Measurements from ENCODE around the gene PARD3.
A peak's percentile ranks its signal among the peaks of the same experiment; 100 is the strongest.
"Not testable (repeated sequence)": the region's sequence is repeated elsewhere in the genome, so short reads cannot be mapped to it uniquely, and the experiment has no call there.

Gene PARD3

DNA sequence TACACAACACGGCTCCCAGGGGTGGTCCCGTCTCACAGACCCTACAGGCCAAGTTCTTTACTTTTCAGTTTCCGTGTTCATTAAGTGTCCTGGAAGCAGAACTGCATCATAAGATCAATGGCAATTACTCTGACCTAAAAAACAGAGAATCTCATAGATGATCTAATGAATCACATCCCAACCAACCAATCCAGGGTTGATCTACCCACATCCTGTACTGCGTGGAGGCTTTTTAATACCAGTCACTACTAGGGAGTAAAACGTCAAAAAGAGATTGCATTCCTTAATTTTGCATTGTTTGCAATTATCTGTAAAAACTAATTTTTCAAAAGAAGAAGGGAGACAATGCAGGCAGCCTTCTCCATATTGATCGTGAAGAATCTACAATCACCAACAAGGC is 72.6 kb downstream of the PARD3 start:
- no peak for DNase-seq (ENCODE audit: low read depth, low spot score)

DNA sequence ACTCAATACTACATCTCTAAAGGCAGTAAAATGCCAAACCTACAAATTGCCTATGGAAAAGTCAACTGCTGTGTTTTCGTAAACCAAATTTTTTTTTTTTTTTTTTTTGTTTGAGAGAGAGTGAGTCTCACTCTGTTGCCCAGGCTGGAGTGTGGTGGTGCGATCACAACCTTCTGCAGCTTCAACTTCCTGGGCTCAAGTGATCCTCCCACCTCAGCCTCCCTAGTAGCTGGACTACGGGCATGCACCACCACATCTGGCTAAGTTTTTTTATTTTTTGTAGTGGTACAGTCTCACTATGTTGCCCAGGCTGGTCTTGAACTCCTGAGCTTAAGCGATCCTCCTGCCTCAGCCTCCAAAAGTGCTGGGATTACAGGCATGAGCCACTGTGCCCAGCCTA is 74.0 kb downstream of the PARD3 start:
- DNase-seq (ENCODE audit: low read depth, low spot score), result not testable (repeated sequence)

DNA sequence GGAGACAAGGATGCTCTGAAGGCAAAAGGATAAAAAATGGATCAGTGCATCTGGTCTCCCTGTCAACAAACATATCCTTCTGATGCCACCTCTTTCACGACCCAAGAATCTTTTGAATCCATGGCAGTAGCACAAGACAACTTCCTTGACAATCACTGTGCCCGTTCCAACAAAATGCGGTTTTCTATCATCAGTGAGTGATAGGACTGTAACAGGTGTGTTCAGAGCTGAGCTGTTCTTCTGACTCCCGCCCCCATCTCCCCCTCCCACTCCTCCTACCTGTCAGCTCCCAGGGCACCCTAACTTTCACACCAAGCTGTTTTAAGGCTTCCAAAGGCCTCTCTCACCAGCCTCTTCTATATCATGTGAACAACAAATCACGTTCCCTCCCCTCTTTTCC is 74.8 kb downstream of the PARD3 start:
- DNase-seq (ENCODE audit: low read depth, low spot score), result no peak

DNA sequence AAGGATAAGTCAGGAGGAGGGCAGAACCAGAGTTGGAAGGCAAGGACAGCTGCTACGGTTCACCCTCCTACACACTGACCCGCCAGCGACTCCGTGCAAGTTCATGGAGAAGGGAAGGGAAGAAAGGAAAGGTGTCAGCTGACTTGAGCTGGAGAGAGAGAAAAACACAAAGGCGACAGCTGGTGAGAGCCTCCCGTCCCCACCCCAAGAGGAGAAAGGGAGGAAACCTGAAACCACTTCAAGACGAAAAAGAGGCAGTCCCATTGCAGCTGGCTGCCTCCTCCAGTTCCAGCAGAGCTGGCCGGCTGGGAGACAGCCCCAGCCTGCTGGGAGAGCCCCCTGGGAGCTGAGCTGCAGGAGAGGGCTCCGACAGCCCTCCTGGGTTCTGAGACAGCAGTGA is 75.2 kb downstream of the PARD3 start:
- peak; percentile 68 for DNase-seq (ENCODE audit: low read depth, low spot score)

DNA sequence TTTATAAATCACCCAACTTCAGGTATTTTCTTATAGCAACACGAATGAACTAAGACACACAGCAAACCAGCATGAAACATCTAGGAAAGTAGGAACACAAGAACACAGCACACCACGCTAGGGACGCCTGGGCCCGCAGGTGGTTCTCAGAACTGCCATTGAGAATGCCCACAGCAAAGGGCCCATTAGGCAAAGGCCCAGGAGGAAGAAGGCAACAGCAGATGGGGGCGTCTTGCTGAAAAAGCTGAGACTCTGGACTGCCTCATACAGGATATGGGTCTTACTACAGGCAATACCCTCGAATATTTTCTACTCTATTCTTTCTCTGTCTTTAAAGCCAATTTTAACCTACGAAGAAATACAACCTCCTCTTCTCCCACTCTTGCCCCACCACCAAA is 77.3 kb downstream of the PARD3 start:
- DNase-seq (ENCODE audit: low read depth, low spot score), result no peak

DNA sequence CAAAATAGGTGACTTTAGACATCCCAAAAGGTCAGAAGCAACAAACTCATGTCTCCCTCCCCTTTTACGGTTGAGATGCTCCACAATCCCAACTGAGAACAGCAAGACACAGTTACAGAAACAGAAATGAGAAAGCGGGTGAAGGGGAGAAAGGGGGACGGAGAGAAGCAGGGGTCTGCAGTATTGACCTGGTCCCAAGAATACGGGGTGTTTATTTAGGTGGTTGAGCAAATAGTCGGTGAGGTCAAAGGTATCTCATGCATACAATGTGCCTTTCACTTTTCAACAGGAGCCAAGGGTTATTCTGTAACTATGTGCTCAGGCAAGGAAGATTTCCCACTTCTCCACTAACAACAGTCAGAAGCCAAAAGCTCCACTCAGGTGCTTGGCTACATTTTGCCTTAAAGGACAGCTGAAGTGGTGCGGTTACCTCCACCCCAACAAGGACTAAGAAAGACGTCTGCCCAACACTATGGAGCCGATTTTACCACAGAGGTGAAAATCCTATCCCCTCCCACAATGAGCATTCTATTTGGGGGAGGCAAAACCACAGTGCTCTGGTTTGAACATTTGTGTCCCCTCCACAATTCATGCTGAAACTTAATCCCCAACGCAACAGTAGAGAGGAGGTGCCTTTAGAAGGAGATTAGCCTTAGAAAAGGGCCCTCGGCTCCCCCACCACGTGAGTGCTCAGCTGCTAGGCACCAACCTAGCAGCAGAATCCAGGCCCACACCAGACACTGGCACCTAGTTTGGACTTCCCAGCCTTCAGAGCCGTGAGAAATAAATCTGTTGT is 77.9 kb downstream of the PARD3 start:
- no peak for DNase-seq (ENCODE audit: low read depth, low spot score)

DNA sequence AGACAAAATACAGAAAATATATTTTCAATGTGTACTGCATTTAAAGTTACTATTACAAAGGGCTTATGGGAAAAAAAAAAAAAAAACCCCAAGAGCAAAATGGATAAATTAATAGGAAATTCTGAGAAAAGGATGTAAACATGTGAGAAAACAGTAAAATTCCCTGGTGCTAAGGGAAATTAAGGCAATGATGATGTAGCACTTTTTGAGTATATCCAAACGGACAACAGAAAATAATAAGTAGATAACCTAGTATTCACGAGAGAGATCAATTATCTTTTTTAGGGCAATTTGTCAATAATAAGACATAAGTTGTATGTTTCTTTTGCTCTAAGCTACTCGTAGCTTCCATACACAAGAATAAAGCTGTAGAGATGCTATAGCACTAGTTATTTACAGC is 80.2 kb downstream of the PARD3 start:
- DNase-seq (ENCODE audit: low read depth, low spot score), result no peak

DNA sequence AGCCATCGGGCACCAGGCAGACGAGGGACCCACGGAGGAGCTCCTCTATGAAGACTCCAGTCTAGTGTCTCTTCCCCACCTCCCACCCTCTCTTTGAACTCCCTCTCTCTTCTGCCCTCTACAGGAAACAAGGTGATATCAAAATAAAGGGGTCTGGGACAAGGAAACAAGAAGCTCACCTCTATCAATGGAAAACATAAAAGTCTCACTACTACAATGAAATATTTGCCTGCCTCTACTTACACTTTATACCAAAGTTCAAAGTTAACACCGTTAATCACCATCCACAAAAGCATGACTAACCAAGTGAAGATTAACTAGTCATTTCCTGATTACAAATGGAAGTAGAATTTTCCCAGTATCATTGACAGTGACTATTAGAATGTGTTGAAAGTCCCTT is 82.2 kb downstream of the PARD3 start:
- no peak for DNase-seq (ENCODE audit: low read depth, low spot score)

DNA sequence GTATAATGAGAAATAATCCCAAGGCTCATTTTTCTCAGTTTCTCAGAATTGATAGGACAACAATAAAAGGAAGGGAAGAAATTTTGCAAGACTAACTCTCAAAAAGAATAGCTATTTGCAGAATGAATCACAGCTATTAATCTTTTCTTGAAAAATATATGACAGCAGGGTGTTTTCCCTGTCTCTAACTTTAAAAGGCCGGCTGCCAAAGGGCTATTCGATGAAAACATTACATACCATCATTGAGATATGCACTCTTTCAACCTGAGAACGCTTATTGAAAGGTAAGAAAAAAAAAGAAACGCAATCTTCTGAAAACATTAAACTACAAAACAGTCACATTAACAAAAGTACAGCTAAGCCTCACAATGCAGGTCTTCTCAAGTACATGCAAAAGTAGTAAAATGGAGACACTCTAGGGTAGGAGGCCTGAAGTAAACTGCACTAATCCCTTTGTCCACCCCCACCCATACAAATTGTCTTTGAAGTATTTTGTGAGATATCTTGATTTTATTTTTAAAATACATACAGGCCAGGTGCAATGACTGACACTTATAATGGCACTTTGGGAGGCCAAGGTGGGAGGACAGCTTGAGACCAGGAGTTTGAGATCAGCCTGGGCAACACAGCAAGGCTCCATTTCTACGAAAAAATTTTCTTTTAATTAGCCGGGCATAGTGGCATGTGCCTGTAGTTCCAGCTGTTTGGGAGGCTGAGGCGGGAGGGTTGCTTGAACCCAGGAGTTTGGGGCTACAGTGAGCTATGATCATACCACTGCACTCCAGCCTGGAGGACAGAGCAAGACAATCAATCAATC is 83.0 kb downstream of the PARD3 start:
- no peak for DNase-seq (ENCODE audit: low read depth, low spot score)

DNA sequence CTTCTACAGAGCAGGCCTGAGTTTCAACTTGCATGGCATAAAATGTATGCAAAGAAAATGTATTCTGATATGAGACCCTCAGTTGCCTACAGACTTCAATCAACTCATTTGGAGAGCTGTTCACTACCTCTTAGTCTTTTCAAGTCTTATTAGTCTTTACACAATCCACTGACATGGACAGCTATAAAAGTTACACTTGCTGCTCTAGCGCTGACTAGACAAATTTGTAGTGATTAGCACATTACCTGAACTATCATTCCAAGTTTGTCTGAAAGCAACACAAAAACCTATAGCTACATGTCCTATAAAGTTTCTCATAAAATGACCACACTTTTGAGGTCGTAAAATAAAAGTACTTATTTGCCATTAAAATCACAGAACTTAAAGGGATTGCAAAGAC is 83.9 kb downstream of the PARD3 start:
- DNase-seq (ENCODE audit: low read depth, low spot score), result no peak

DNA sequence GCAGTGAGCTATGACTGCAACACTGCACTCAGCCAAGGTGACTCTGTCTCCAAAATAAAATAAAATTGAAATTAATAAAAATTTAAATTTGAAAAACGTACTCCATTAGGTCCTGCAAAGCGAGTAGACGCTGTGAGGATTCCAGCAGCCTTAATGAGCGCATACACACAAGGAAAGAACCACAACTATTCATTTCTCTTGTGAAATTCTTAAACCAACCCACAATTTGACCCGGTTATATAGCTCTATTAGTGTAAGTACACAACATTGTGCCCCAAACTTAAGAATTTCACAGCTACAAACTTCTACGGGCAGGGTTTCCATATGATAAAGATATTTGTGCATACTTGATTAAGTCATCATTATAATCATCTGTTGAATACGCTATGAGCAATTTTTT is 84.4 kb downstream of the PARD3 start:
- DNase-seq (ENCODE audit: low read depth, low spot score), result no peak

DNA sequence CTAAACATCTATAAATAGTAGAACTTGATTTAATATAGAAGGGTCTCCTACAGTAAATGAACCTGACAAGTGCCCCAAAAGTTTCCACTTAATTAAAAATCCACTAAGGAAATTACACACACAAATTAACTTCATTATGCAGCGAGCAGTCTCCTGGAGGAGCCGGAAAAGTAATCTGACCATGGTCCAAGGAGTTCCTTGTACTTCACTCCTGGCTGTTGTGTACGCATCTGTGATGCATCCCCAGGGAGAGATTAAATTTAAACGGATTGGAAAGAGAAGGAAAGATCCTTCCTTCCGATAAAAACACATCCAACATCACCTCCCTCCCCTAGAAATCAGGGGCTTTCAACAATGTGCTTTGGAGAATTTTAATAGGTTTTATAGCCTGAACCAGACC is 85.5 kb downstream of the PARD3 start:
- DNase-seq (ENCODE audit: low read depth, low spot score), result no peak

DNA sequence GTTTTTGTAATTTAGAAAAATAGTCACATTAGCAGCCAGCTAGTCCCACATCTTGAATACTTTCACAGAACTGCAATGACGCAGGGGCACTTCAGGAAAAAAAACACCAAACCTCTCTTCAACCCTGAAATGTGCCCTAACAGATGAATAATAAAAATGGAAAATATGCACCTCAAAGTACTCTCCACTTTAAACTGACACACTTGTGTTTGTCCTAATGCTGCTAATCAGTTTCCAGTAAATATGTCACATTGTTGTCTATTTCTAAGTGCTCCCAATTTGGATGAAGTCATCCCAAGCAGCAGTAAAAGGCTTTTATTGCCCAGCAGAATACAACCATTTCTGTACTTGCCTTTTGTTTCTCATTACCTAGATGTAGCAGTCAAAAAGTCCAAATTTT is 86.7 kb downstream of the PARD3 start:
- no peak for DNase-seq (ENCODE audit: low read depth, low spot score)

DNA sequence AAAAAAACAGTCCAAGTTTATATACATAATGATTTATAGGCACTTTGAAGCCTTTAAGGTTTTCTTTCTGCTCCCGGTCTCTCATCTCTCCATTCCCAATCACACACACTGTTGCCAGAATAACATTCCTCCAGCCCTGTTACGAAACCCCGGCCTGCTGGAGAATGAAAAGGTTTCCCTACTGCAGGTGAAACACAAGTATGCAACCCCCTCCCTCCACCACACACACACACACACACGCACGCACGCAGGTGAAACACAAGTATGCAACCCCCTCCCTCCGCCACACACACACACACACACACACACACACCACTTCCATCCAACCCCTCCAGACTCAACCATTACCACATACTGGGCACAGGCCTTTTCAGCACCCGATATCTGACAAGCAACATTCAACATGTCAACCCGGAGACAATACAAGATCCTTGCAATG is 87.5 kb downstream of the PARD3 start:
- DNase-seq (ENCODE audit: low read depth, low spot score), result no peak

DNA sequence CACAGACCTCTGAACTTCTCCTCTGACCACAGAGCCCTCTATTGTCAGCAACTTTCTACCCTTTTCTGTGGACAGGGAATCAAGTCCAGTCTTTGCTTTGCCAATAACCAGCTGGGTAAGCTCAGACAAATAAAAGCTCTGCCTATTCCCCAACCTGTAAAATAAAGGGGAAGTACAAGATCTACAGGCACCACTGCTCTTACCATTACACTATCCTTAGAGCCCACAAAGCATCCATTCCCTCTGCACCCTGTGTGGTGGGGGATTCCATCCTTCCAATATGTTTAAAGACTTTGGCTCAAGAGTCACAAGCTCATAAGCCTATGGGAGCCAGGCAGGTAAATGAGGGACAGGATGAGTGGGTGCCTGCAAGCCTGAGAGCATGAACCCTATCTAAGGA is 88.2 kb downstream of the PARD3 start:
- no peak for DNase-seq (ENCODE audit: low read depth, low spot score)

DNA sequence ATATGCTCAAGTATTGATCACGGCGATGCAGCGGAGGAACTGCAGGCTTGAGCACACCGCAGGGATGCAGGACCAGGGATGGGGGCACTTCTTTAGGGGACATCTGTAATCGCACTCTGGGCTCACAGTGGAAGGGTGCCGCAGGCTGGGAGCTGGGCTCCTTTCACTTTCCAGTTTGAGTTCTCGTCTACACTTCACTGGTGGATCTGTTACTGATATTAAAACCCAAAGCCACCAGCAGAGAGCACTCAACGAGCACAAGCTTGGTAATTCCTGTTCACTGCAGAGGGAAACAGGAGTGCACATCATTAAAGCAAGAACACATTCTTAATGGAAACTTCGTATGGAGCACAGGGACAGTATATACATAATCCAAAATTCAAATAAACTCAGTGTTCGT is 91.3 kb downstream of the PARD3 start:
- DNase-seq (ENCODE audit: low read depth, low spot score), result no peak

DNA sequence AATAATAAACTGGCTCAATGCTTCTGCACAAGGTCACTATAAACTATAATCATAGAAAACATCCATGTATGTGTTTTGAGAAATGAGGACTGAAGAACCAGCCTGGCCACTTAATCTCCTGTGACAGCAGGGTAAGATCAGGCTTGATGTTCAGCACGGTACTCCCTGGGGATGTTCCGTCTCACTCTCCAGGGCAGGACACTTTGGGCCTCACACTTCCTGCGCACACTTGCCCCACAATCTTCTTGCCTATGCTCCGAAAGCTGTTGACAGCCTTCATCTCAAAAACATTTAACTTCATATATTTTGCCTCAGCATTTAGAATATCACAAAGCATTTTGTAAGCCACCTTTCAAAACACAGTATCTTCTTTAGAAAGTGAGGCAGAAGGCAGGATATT is 92.7 kb downstream of the PARD3 start:
- no peak for DNase-seq (ENCODE audit: low read depth, low spot score)

DNA sequence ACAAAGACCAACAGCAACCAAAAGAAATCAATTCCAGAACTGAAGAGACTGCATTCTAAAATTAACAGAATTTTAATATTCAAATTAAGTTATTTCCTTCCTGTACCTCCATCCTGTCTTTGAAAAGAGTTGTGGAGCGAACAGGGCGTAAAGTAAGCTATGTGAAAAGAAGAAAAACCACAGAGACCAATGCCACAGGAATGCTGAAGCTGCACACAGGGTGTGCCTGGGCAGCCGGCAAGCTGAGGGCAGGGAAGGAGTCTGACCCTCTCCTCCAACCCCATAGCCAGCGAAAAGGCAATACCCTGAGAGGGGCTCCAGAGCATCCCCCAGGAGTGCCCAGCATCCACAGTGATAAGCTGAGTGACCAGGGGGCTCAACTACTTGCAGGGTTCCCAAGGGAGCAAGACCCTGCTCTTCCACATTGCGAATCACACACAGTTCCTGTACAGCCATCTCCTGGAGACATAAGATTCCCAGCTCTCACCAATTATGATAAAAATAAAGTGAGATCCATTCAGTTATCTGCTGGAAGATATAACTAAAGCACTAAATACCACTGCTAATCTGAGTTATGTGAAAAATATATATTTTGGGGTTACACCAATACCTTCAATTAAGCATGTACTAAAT is 93.8 kb downstream of the PARD3 start:
- DNase-seq (ENCODE audit: low read depth, low spot score), result no peak

DNA sequence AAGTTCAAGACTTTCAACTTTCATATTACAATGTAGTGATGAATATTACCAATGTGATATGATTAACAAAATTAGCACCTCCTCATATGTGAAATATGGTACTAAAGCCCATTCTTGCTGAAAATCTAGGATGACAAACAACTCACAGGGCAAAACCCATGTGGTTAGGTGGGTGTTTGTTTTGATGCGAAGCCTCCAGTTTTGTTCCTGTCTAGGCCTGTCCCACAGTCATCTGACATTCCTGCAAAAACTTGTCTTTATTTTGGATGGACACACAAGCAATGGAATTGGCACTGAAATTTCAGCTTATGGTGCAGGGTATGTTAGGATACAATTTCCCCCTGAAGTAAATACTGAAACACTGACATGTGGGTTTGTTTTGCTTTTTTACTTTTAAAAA is 95.3 kb downstream of the PARD3 start:
- no peak for DNase-seq (ENCODE audit: low read depth, low spot score)

DNA sequence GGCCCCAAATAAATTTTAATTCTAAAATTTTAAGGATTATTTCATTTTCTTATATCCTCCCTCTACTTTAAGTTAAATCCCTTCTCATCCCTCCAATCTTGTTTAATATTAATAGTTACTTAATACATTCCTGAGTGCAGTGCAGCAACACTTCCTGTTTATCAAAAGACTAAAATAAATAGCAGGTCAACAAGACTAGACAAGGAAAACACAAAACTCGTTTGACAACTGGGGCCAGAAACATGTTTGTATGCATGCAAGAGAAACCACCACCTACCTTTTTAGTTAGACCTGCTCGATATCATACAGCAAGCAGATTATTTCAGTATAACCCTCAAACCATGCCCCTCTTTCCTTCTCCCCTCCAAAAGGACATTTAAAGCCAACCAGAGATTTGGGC is 95.8 kb downstream of the PARD3 start:
- DNase-seq (ENCODE audit: low read depth, low spot score), result no peak

DNA sequence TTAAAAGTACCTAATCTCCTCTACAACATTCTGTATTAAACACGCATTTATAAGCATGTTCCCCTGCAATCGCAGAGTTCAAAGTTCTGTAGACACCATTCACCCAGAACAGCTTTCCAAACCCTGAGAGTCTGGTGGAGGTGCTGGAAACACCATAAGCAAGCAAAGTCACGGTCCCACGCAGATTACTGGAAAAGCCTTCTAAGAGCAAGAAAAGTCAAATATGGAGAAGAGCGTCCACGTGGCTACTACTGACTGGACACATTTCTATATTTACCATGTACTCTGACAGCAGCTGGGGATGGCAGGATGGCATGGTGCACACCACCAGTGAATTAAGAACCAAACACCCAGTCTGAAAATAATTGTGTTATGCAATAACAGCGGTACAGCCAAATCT is 97.7 kb downstream of the PARD3 start:
- no peak for DNase-seq (ENCODE audit: low read depth, low spot score)

DNA sequence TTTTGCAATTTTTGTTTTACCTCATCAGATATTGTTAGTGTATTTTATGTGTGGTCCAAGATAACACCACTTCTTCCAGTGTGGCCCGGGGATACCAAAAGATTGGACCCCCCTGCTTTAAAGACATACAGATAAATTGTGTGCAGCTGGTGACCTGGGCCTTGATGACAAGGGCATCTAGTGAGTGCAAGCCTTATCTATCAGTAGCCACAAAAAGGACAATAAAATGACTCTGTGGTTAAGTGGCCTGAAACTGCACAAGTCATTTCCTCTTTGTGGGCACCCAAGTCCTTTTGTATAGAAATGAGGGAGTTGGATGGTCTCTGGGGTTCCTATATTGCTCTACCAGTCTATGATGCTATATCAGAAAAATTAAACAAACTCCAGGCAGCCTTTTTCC is 98.1 kb downstream of the PARD3 start:
- DNase-seq (ENCODE audit: low read depth, low spot score), result no peak

DNA sequence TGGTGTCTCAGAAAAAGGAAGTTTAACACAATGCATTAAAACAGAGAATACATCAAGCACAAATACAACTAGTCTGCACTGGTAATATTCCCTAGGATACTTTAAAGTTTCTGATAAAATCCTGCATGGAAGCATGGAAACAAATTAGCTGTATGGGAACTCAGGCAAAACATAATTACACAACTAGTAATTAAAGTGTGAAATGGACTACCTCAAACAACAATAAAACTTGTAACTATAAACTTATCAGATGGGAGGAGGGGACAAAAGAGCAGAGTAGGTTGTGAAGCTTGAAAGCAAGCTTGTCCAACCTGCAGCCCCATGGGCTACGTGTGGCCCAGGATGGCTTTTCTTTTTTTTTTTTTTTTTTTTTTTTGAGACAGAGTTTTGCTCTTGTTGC is 98.9 kb downstream of the PARD3 start:
- no peak for DNase-seq (ENCODE audit: low read depth, low spot score)
